Measurements from ENCODE around the gene NME3.

The NME3 gene

GRCh38 chr16:1779741-1780676 is 8.7 kb upstream of the NME3 start:
- no peak for DNase-seq

DNA sequence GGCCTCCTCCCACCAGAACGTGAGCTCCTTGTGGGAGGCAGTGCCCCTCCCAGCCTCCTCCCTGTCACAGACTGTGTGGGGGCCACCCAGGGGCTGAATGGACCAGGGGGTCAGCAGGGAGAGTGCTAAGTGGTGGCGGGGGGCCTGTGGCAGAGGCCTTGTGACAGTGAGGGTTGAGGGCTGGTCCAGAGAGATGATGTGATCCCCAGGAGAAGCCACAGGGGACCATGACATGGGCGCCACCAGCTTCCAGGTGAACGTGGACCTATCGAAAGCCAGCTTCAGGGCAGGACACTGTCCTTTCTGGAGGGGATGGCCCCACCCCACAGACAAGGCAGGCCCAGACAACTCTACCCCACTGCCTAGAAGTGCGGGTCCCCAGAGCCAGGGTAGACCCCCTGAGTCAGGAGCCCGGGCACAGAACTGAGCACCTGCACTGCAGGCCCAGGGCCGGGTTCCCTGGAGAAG is 7.9 kb upstream of the NME3 start:
- DNase-seq, result no peak

- DNase-seq, result no peak
These were observed 7.1 kb upstream of the NME3 start for GRCh38 chr16:1778200-1779179.

DNA sequence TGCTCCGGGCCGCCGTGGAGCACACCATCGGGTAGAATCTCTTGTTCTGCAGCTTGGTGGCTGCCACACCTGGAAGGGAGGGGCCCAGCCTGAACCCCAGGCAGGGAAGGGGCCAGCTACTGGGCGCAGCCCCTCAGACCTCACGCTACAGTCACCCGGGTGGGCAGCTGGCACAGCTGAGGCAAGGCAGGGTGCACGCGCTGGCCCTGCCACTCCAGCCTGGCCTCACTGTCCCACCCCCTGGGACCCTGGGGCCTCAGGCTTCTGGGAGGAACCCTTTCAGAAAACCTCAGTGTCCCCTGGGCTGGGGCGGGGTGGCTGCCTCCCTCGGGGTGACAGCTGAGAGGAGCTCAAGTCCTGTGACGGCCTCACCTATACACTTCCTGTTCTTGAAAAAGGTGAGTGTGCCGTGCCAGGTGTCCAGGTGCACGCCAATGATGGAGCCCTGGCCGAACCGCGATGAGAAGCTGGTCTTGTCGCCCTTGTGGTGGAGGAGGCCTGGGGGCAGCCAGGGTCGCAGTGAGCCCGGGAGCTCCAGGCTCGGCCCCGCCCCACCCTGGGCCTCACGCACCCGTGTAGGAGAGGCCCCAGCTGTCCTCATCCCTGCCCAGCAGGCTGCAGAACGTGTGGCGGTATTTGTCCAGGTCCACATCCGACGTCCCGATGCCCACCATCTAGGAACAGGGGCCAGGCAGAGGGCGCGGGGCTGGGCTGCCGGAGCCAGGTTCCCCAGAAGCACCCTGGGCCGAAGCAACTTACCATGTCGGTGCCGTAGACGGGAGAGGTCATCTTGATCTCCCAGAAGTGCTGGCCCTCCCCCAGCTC is 6.2 kb upstream of the NME3 start:
- no peak for DNase-seq

DNA sequence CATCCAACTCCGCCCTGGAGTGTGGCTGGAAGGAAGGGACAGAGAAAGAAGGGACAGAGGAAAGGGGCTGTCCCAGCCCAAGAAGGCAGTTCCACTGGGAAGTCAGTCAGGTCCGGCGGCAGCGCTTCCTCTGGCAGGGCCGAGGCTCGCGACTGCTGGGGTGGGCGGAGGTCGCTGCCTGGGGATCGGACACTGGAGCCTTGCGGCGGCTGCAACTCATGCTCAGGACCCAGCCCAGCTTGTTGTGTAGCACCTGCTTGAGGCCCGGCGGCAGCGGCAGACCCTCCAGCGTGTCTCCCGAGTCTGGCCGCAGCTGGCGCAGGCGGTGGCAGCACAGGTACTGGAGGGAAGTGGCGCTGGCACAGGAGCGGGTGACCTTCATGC is 5.6 kb upstream of the NME3 start:
- DNase-seq, result no peak

DNA sequence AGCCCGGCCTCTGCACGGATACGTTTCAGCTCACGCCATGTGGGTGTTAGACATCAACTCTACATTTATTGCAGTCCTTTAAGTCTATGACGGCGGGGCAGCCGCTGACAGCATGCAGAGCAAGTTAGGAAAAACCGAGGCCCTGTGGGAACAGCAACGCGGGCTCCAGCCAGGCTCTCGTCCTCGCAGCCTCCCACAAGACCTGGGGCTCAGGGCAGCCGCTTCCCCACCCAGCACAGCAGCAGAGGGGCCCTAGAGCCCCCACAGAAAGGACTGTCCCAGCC is 5.3 kb upstream of the NME3 start:
- DNase-seq, result no peak

DNA sequence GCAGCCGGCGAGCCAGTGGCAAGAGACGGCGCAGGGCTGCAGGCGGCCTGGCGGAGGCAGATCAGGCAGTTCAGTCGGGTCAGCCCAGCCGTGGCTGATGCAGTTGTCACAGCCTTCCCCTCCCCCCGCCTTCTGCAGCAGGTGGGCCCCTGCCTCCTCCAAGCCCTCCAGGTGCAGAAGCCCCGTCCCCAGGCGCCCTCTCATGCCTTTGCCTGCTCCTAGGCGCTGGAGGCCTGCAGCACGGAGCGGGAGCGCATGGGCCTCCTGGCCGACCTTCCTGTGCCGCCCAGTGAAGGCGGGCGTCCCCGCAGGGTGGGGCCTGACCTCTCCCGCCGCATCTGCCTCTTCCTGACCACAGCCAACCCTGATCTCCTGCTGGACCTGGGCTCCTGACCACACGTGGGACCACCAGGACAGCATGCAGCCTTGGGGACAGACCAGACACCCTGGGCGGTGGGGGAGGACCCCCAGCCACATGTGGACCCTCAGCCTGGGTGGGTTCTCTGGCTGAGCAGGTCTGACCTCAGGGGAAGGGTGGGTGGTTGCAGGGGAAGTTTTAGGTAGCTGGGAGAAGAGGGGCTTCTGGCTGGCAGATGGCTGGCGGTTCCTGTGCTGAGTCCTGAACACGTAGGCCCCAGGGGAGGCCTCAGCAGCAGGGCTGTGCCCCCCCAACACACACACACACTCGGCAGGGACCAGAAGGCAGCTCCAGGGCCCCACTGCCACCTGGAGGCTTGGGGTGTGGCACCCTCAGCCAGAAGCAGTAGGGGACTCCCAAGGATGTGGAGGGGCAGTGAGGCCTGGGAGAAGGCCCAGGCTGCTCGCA is 4.7 kb upstream of the NME3 start:
- DNase-seq, result no peak

DNA sequence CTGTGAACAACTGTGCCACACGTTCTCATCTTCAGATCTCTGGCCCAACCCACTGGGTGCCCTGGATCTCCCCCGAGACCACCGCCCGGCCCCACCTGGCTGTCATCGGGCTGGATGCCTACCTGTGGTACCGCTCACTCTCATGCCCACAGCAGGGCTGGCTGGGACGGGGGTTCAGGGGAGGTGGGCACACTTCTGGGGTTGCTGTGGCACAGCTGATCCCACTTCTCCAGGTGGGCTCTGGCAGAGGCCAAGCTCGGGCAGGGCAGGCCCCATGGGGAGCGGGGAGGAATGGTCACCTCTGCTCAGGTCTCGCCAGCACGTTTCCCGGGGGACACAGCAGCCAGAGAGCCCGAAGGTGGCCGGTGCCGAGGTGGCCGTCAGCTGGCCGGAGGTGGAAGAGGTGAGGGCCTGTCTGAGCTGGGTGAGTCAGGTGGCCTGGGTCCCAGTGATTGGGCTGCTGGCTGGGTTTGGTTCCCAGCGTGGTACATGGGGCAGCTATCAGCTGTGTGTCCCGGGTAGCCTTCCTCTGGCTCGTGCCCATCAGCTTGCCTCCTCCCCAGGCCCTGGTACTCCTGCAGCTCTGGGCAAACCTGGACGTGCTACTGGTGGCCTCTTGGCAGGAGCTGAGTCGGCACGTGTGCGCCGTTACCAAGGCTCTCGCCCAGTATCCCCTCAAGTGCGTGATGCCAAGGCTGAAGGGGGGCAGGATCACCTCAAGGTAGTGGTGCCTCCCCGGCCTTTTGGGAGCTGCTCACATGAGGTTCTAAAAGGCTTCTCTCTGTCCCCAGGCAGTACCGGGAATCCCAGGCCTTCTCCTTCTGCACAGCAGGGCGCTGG is 3.9 kb upstream of the NME3 start:
- no peak for DNase-seq

GRCh38 chr16:1774448-1774780 is 3.1 kb upstream of the NME3 start:
- DNase-seq, result no peak

DNA sequence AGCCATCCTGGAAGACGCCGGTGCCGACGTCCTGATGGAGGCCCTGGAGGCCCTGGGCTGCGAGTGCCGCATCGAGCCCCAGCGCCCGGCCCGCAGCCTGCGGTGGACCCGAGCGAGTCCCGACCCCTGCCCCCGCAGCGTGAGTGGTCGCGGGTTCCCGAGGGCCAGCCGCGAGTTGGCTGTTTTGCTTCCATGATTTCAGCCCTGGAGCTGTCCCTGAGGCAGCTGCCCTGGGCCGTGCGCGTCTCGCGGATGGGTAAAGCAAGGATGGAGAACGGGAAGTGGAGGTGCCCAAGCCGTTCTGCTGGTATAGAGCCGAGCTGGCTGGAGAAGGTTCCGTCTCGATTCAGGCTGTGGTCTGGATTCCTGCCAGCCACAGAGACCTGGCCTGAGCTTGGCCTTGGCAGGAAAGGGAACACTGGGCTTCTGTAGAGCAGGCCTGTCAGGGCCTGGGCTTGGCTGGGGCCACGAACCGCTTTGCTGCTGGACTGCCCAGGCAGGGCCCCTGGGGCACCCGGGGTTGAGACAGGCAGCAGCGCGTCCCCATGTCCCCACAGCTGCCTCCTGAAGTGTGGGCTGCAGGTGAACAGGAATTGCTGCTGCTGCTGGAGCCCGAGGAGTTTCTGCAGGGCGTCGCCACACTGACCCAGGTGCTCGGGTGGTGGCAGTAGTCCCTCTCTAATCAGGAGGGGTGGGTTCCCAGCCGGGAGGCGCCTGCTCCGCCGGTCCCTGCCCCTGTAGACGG is 2.5 kb upstream of the NME3 start:
- no peak for DNase-seq

- peak; percentile 62 for DNase-seq
These were observed 1.8 kb upstream of the NME3 start, which contains the start of gene MRPS34 for GRCh38 chr16:1772908-1773702. TSS of gene MRPS34 (minus strand) at chr16:1773134. CDS start at chr16:1773119, 15 bp downstream.

DNA sequence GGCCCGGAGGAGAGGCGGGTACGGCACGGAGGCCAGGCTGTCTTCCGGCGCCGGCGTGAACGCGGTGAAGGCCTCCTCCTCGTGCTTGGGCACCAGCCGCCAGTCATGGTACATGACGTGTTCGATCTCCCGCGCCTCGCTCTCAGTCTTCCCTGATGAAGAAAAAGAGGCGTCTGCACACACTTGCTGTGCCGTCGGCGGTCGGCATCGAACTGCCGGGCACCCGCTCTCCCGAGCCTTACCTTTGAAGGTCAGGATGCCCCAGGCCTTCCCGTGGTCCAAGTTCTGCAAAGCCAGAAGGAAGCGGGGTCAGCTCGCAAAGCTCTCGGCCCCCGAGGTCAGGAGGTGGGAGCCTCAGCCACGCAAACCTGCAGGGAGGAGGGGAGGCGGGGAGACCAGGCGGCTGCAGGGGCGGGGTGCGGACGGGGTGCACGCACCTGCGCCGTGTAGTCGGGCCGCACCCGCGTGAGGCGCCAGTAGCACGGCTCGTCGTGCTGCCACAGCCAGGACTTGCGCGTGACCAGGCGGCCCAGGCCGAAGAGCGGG is 1.1 kb upstream of the NME3 start, which contains the start of gene EME2:
TSS of gene EME2 (plus strand) at position 449 of the 546 bp plus-strand sequence. CDS start 418 bp downstream, outside the sequence.
- no peak for DNase-seq

- DNase-seq, result no peak
These were observed 570 bp upstream of the NME3 start for GRCh38 chr16:1771864-1772361.

DNA sequence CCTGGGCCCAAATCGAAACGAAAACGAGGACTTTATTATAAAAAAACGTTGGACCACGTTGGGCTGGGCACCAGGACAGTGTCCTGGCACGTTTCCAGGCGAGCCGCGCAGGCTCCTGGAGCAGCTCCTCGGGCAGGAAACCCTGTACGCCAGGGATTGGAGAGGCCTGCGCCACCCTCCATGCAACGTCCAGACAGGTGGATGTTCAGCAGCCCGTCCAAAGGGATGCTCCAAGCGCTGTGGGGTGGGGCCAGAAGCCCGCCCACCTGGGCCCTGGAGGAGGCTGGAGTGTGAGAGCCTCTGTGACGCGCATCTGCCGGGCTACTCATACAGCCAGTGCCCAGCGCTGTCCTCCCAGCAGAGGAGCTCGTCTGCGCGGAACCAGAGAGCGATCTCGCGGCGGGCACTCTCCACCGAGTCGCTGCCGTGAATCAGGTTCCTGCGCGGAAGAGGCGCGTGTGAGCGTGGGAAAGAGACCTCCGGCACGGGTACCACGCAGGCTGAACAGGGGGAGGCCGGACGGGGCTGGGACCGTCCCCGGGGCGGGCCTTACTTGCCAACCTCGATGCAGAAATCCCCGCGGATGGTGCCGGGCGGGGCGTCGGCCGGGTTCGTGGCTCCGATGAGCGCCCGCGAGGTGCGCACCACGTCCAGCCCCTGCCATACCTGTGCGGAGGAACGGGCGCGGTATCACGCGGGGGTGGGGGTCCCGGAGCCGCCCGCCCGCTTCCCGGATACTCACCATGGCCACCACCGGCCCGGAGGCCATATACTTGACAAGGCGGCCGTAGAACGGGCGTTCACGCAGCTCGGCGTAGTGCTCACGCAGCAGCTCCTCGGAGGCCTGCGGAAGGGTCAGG is 785 bp downstream of the NME3 start:
- peak; percentile 62 for DNase-seq

DNA sequence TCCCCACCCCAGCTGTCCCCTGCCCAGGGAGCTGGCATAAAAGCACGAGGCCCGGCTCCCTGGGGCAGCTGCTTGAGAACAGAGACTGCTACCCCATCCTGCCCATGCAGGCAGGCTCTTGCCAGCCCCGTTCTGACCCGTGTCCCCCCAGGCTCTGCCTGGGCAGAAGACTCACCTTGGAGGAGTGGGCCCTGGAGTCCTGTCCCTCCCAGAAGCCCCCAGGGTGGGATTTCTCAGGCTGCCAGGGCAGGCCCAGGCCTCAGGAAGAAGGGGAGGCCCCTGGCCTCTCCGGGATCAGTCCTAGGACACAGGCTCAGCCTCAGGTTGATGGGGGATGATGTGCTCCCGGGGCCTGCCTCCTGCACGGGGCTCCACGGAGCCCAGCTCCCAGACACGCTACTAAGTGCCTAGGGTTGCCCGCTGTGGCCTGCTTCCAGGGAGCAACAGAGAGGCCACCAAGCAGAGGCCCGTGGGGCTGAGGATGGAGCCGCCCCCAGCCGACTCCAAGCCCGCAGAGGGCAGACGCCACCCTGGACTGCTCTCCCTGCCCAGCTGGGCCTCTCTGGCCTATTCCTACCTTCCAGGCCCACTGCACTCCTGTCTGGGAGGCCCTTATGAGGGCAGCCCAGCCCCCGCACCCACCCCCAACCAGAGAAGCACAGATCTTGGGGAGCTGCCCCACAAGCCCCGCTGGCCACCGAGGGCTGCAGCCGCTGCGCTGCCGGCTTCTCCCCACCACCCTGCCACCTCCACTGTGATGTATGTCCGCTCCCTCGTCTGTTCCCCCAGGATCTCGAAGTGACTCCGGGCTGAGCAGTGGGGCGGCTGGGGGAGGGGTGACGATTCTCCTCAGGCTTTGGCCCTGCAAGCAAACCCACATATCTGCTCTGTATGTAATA is 1.7 kb downstream of the NME3 start:
- DNase-seq, result no peak

DNA sequence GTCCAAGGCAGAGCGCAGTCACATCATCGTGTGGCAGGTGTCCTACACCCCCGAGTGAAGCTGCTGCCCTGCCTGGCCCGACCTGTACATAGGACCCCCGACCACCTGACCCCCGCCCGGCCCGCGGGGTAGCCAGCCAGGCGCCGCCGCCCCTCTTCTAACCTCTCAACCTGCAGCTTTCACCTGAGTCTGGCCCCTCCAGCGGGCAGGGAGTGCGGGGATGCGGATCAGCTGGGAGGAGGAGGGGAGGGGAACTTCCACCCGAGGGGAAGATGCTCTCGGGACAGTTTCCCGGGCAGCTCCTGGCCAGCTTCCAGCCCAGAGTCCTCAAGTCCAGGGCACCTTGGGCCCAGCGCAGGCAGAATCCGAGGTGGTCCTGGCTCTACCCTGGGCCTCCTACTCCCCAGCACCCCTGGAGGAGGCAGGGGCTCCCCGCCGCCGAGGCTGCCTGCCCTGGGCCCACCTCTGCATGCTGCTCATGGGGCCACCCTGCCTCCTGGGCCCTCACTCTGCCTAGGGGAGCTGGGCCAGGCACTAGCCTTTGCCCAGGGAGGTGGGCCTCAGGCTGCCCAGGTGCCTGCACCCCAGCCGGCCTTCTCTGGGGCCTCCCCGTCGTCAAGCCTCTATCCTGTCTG is 2.5 kb downstream of the NME3 start:
- DNase-seq, result no peak

Data from SHP77 treated with DMSO at 0.1 percent for 48 hours (cell line).